WTC11 (cell line): ENCODE measurements around the gene NUP210L. TPM values are rescaled to one million over a fixed set of nuclear protein-coding genes. Genes with fewer than 3 reads are reported as not detected.

Experiments
- ATAC-seq: fragments of 200-7000 bp; cut with Tn5 transposase; 2 replicates; pipeline ENCODE4 v1.10.0; 2021; ENCODE audit warnings: mild to moderate bottlenecking, moderate library complexity
- CTCF ChIA-PET: fragments of 300-600 bp; sonication (Branson Sonifier 250); formaldehyde crosslinking; loops from one replicate; lab custom pipeline; 2021; ENCODE audit warnings: antibody characterized with exemption; lab: Charles Lee
- POLR2A ChIA-PET: fragments of 350-600 bp; sonication (Branson Sonifier 250); formaldehyde crosslinking; loops from one replicate; lab custom pipeline; 2021; ENCODE audit warnings: antibody characterized with exemption; lab: Charles Lee
- DNase-seq: peaks from one replicate; pipeline ENCODE4 v3.0.0; 2021; ENCODE audit warnings: low spot score
- H3K27ac Mint-ChIP-seq: 2 replicates; pipeline ENCODE4 v1.8.0; 2021; ENCODE audit warnings: mixed read lengths
- H3K27me3 Mint-ChIP-seq: 2 replicates; pipeline ENCODE4 v1.8.0; 2021; ENCODE audit warnings: low read depth, mild to moderate bottlenecking, moderate library complexity, mixed read lengths
- H3K36me3 Mint-ChIP-seq: 2 replicates; pipeline ENCODE4 v1.8.0; 2021; ENCODE audit warnings: mixed read lengths
- H3K4me1 Mint-ChIP-seq: 2 replicates; pipeline ENCODE4 v1.8.0; 2022; ENCODE audit warnings: mixed read lengths
- H3K4me3 Mint-ChIP-seq: 2 replicates; pipeline ENCODE4 v1.8.0; 2021; ENCODE audit warnings: mild to moderate bottlenecking, moderate library complexity, mixed read lengths
- H3K9me3 Mint-ChIP-seq: 2 replicates; pipeline ENCODE4 v1.8.0; 2021; ENCODE audit warnings: mixed read lengths
- AFF4 ChIP-seq: sonication (generic); formaldehyde crosslinking; IDR thresholded peaks from 2 replicates; pipeline ENCODE4 v1.8.1; 2023; ENCODE audit warnings: mild to moderate bottlenecking, missing genetic modification reagents, borderline replicate concordance
- E2F1 ChIP-seq: sonication (generic); formaldehyde crosslinking; IDR thresholded peaks from 2 replicates; pipeline ENCODE4 v1.8.0; 2022; ENCODE audit warnings: mild to moderate bottlenecking, missing genetic modification reagents
- ERG ChIP-seq: fragments of 250-450 bp; sonication (Bioruptor Pico); IDR thresholded peaks from 2 replicates; pipeline ENCODE4 v1.8.0; 2021; ENCODE audit warnings: mild to moderate bottlenecking
- FOXK1 ChIP-seq: sonication (generic); formaldehyde crosslinking; IDR thresholded peaks from 2 replicates; pipeline ENCODE4 v1.8.0; 2022; ENCODE audit warnings: mild to moderate bottlenecking, moderate library complexity, missing genetic modification reagents
- IRF1 ChIP-seq: sonication (generic); formaldehyde crosslinking; IDR thresholded peaks from 2 replicates; pipeline ENCODE4 v1.8.0; 2023; ENCODE audit warnings: missing genetic modification reagents
- MYBL2 ChIP-seq: sonication (generic); formaldehyde crosslinking; IDR thresholded peaks from 2 replicates; pipeline ENCODE4 v1.8.1; 2023; ENCODE audit warnings: mild to moderate bottlenecking, moderate library complexity, missing genetic modification reagents
- NR3C1 ChIP-seq: sonication (generic); formaldehyde crosslinking; conservative IDR thresholded peaks from 2 replicates; pipeline ENCODE4 v1.8.1; 2023; ENCODE audit warnings: low read depth, mild to moderate bottlenecking, missing genetic modification reagents
- PRRX2 ChIP-seq: fragments of 250-450 bp; sonication (Bioruptor Pico); IDR thresholded peaks from 2 replicates; pipeline ENCODE4 v1.8.0; 2021; ENCODE audit warnings: mild to moderate bottlenecking
- SMAD3 ChIP-seq: sonication (generic); formaldehyde crosslinking; IDR thresholded peaks from 2 replicates; pipeline ENCODE4 v1.8.0; 2022; ENCODE audit warnings: missing genetic modification reagents, mild to moderate bottlenecking, borderline replicate concordance
- SMAD4 ChIP-seq: sonication (generic); formaldehyde crosslinking; IDR thresholded peaks from 2 replicates; pipeline ENCODE4 v1.8.0; 2022; ENCODE audit warnings: mild to moderate bottlenecking, missing genetic modification reagents
- SOX15 ChIP-seq: fragments of 250-450 bp; sonication (Bioruptor Pico); IDR thresholded peaks from 2 replicates; pipeline ENCODE4 v1.9.0; 2021; ENCODE audit warnings: mild to moderate bottlenecking
- TEAD4 ChIP-seq: sonication (generic); formaldehyde crosslinking; IDR thresholded peaks from 2 replicates; pipeline ENCODE4 v1.8.0; 2022; ENCODE audit warnings: mild to moderate bottlenecking, missing genetic modification reagents
- ZBTB21 ChIP-seq: sonication (generic); formaldehyde crosslinking; IDR thresholded peaks from 2 replicates; pipeline ENCODE4 v1.8.1; 2023; ENCODE audit warnings: mild to moderate bottlenecking, missing genetic modification reagents, borderline replicate concordance
- ZNF317 ChIP-seq: sonication (generic); formaldehyde crosslinking; IDR thresholded peaks from 2 replicates; pipeline ENCODE4 v1.8.1; 2023; ENCODE audit warnings: low read depth, mild to moderate bottlenecking, moderate library complexity, missing genetic modification reagents, borderline replicate concordance
- ZNF396 ChIP-seq: fragments of 250-450 bp; sonication (Bioruptor Pico); IDR thresholded peaks from 2 replicates; pipeline ENCODE4 v1.8.0; 2021; ENCODE audit warnings: mild to moderate bottlenecking, moderate library complexity, borderline replicate concordance
- ZNF416 ChIP-seq: fragments of 250-450 bp; sonication (Bioruptor Pico); IDR thresholded peaks from 2 replicates; pipeline ENCODE4 v1.9.0; 2021; ENCODE audit warnings: mild to moderate bottlenecking, inconsistent platforms
- ZNF423 ChIP-seq: fragments of 250-450 bp; sonication (Bioruptor Pico); IDR thresholded peaks from 2 replicates; pipeline ENCODE4 v2.1.2; 2022; ENCODE audit warnings: mild to moderate bottlenecking, moderate library complexity
- total RNA-seq: library from RNA; stranded (reverse); gene quantifications from 3 replicates; pipeline ENCODE4 v1.2.3, GENCODE V29; 2021
- TF ChIP-seq, protein P1 (sequence below): fragments of 250-450 bp; sonication (Bioruptor Pico); conservative IDR thresholded peaks from 2 replicates; pipeline ENCODE4 v1.9.0; 2021; ENCODE audit warnings: mild to moderate bottlenecking
- TF ChIP-seq, protein P2 (sequence below): fragments of 200-600 bp; IDR thresholded peaks from 2 replicates; pipeline ENCODE4 v1.8.0; 2022; ENCODE audit warnings: antibody characterized with exemption

NUP210L gene
- total RNA-seq, 1 experiment from 2014 or later = 0.02 TPM

DNA sequence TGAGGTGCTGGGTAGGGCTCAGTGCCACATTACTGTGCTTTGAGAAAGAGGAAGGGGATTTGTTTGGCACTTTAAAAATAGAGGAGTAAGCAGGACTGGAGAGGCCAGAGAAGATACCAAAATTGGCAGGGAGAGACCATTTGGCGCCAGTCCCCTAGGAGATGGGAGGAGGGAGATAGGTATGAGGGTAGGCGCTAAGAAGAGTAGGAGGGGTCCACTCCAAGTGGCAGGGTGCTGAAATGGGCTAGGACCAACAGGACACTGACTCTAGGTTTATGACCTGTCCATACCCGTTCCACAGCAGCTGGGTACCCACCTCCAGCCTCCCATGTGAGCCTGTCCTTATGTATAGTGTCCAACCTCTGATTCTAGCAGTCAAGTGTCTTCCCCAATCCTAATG lies 195.4 kb downstream of the NUP210L start:
- no peak for TF ChIP-seq SOX15
- peak overlapping the region; percentile 88 for H3K27ac Mint-ChIP-seq
- H3K4me1 Mint-ChIP-seq = peaks cover 50% of the 10 kb centered on the region
- no peak for DNase-seq
- H3K9me3 Mint-ChIP-seq = no peaks in the 10 kb centered on the region
- no peaks in the 10 kb centered on the region for H3K27me3 Mint-ChIP-seq
- POLR2A ChIA-PET = interaction anchor here (1.0 kb wide), 1 partner anchor 18 kb away, joined by 4 read pairs; the partner anchor contains the start of gene JTB
- H3K36me3 Mint-ChIP-seq = peaks cover 28% of the 10 kb centered on the region
- no peak for ATAC-seq
- peak overlapping the region; percentile 94 for H3K4me3 Mint-ChIP-seq
- CTCF ChIA-PET = interaction anchor here (2.5 to 3.1 kb wide), 2 partner anchors 8 to 13 kb away, joined by 11 to 12 read pairs; partner anchors contain the start of genes CREB3L4 and DENND4B

DNA sequence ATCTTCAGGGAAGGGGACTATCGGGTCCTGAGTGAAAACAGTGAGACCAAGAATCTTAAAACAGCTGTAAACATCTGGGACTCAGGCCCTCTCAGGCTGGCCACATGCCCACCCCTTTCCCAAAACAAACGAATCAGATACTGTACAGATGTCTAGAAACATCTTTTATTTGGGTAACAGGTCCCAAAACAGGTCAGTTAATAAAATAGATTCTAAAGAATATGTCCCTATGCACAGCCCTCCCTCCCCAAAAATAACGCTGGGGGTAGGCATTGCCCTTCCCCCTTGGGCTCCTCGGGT lies 196.0 kb downstream of the NUP210L start:
- DNase-seq (no peak), ATAC-seq (no peak)
- Mint-ChIP-seq H3K4me1 (peaks cover 50% of the 10 kb centered on the region), H3K27me3 (no peaks in the 10 kb centered on the region), H3K36me3 (peaks cover 33% of the 10 kb centered on the region), H3K27ac (peak overlapping the region; percentile 88), H3K4me3 (peak overlapping the region; percentile 94), H3K9me3 (no peaks in the 10 kb centered on the region)
- ChIA-PET CTCF (interaction anchor here (0.6 to 3.1 kb wide), 5 partner anchors 8 to 231 kb away, joined by 3 to 12 read pairs (median 5); partner anchors contain the start of genes CREB3L4, DENND4B, INTS3 and RAB13), POLR2A (interaction anchor here (0.6 to 1.6 kb wide), 4 partner anchors 8 to 37 kb away, joined by 3 to 17 read pairs (median 4); partner anchors contain the start of genes CREB3L4 and DENND4B)
- TF ChIP-seq ZBTB21 (CRISPR knock-in tag) (no peak), E2F1 (no peak), ZNF317 (CRISPR knock-in tag) (no peak), ZNF416 (no peak), NR3C1 (CRISPR knock-in tag) (no peak), SMAD3 (no peak), FOXK1 (CRISPR knock-in tag) (no peak)

DNA sequence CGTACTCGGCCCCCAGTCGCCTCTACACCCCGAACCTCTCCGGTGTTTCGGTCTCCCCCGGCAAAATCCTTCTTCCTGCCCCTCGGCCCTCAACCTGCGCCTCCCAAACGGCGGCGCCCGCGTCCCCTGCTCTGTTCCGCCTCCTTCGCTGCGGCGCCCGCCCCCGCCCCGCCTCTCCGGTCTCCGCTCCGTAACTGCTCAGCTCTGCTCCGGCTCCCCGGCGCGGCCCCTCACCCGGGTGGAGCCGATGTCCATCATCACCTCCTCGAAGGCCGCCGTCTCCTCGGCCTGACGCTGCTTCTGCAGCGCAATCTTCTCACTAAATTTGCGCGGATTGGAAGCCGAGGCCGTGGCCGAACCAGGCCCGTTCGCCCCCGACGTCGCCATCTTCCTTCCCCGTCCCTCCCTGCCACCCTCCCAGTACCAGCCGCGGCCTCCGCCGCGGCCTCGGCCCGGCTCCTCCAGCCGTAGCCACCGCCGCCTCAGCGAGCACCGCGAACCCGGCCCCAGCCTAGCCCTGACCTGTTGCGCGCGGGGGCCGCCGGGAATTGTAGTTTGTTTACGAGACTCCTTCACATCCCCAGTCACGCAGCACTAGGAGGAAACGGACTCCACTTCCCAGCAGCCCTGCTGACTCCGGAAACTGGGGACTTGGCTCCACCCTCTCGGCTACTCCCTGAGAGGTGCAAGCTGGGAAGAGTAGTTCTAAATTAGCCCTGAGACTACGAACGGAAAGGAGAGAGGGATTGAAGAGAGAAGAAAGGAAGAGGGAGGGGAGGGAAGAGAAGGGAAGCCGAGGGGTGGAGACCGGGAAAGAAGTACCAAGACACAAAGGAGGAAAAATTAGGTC lies 196.5 kb downstream of the NUP210L start, which contains the start of gene CRTC2:
Gene CRTC2, minus strand, starts transcription at position 502 of the 850 bp plus-strand sequence. Its CDS starts 115 bp downstream, at position 387.
- DNase-seq = peak; percentile 99
- no peaks in the 10 kb centered on the region for H3K9me3 Mint-ChIP-seq
- H3K4me3 Mint-ChIP-seq = peak within 1 kb of the TSS; percentile 94
- POLR2A ChIA-PET = interaction anchor here (0.6 to 1.6 kb wide), 5 partner anchors 9 to 113 kb away, joined by 3 to 17 read pairs (median 4); partner anchors contain the start of genes CREB3L4 and DENND4B
- peak within 1 kb of the TSS; percentile 93 for H3K27ac Mint-ChIP-seq
- H3K36me3 Mint-ChIP-seq = peaks cover 34% of the 10 kb centered on the region
- CTCF ChIA-PET = interaction anchor here (0.6 to 3.1 kb wide), 5 partner anchors 9 to 231 kb away, joined by 3 to 12 read pairs (median 5); partner anchors contain the start of genes CREB3L4, DENND4B, INTS3 and RAB13
- H3K27me3 Mint-ChIP-seq = no peaks in the 10 kb centered on the region
- peaks cover 50% of the 10 kb centered on the region for H3K4me1 Mint-ChIP-seq
- peak; percentile 88 for ATAC-seq
- TF ChIP-seq IRF1 (CRISPR knock-in tag) = no peak
- no peak for TF ChIP-seq AFF4 (CRISPR knock-in tag)
- TF ChIP-seq MYBL2 = no peak
- TF ChIP-seq PRRX2 (CRISPR knock-in tag) = peak; percentile 67; the same call in 1 of the 2 replicates
- no peak for TF ChIP-seq ZNF423 (CRISPR knock-in tag)
- no peak for TF ChIP-seq NR3C1 (CRISPR knock-in tag)
- TF ChIP-seq, protein P1, sequence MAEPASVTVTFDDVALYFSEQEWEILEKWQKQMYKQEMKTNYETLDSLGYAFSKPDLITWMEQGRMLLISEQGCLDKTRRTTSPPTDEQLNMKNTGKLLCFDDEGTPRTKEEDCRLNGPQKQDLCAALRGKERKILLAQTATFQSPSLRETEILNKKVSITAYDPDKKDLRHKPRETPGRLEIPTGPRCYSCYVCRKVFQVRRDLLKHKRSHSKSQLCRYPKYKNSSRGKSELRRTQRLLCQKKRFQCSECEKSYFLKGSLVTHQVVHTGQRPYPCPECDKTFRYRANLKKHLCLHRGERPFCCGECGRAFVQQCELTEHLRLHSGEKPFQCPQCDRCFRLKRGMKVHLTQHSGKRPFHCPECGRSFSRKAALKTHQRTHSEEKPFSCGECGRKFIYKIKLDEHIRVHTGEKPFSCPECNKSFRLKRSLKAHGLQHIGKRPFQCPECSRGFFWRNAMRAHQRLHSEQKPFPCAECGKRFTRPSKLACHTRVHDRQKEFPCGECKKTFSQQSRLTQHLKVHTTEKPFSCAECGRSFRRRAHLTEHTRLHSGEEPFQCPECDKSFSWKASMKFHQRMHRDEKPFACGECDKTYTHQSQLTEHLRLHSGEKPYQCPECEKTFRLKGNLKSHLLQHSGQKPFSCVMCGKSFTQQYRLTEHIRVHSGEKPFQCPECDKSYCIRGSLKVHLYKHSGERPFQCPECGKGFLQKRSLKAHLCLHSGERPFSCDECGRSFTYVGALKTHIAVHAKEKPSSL (CRISPR knock-in tag) = peak; percentile 26; the same call in 1 of the 2 replicates
- TF ChIP-seq SMAD4 = no peak
- TF ChIP-seq ERG (CRISPR knock-in tag) = peak; percentile 65; the same call in 1 of the 2 replicates
- TF ChIP-seq ZNF396 (CRISPR knock-in tag) = no peak
- TF ChIP-seq TEAD4 = peak; percentile 31; the same call in 1 of the 2 replicates
- TF ChIP-seq SOX15 = no peak
- TF ChIP-seq, protein P2, sequence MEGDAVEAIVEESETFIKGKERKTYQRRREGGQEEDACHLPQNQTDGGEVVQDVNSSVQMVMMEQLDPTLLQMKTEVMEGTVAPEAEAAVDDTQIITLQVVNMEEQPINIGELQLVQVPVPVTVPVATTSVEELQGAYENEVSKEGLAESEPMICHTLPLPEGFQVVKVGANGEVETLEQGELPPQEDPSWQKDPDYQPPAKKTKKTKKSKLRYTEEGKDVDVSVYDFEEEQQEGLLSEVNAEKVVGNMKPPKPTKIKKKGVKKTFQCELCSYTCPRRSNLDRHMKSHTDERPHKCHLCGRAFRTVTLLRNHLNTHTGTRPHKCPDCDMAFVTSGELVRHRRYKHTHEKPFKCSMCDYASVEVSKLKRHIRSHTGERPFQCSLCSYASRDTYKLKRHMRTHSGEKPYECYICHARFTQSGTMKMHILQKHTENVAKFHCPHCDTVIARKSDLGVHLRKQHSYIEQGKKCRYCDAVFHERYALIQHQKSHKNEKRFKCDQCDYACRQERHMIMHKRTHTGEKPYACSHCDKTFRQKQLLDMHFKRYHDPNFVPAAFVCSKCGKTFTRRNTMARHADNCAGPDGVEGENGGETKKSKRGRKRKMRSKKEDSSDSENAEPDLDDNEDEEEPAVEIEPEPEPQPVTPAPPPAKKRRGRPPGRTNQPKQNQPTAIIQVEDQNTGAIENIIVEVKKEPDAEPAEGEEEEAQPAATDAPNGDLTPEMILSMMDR = no peak
